ENCODE data around the gene PRKACA. TPM values are rescaled to one million over a fixed set of nuclear protein-coding genes. Genes with fewer than 3 reads are reported as not detected.

The PRKACA gene
- polyA plus RNA-seq, 1 experiment: 17.9 TPM

GRCh38 chr19:14111486-14111885 is 6.1 kb downstream of the PRKACA start:
- no peak for TF ChIP-seq CTCF (IDR thresholded peaks at IDR 0.05; ENCODE audit: low read depth, low read length)
- H3K4me3 ChIP-seq (ENCODE audit: low read depth, low read length): no peak overlapping the region
- ChIA-PET CTCF (no interaction called here), POLR2A (no interaction called here)
- no peak for DNase-seq (ENCODE audit: low read depth, low spot score)
- H3K27ac ChIP-seq (ENCODE audit: low read depth, low read length): no peak overlapping the region
- H3K9me3 ChIP-seq (ENCODE audit: control insufficient read depth, insufficient read depth, low read length): no peaks in the 10 kb centered on the region
- no peaks in the 10 kb centered on the region for H3K27me3 ChIP-seq (ENCODE audit: control insufficient read depth, insufficient read depth, low read length)

- no peak for TF ChIP-seq CTCF (IDR thresholded peaks at IDR 0.05; ENCODE audit: low read depth, low read length)
- Histone ChIP-seq H3K9me3 (ENCODE audit: control insufficient read depth, insufficient read depth, low read length) (no peaks in the 10 kb centered on the region), H3K27ac (ENCODE audit: low read depth, low read length) (no peak overlapping the region), H3K27me3 (ENCODE audit: control insufficient read depth, insufficient read depth, low read length) (no peaks in the 10 kb centered on the region), H3K4me3 (ENCODE audit: low read depth, low read length) (no peak overlapping the region)
- DNase-seq (ENCODE audit: low read depth, low spot score): no peak
- ChIA-PET CTCF (interaction anchor here (0.6 kb wide), 1 partner anchor 35 kb away, joined by 3 read pairs; no protein-coding TSS in a partner anchor), POLR2A (no interaction called here)
Measured at GRCh38 chr19:14110650-14111049, 6.9 kb downstream of the PRKACA start.

DNA sequence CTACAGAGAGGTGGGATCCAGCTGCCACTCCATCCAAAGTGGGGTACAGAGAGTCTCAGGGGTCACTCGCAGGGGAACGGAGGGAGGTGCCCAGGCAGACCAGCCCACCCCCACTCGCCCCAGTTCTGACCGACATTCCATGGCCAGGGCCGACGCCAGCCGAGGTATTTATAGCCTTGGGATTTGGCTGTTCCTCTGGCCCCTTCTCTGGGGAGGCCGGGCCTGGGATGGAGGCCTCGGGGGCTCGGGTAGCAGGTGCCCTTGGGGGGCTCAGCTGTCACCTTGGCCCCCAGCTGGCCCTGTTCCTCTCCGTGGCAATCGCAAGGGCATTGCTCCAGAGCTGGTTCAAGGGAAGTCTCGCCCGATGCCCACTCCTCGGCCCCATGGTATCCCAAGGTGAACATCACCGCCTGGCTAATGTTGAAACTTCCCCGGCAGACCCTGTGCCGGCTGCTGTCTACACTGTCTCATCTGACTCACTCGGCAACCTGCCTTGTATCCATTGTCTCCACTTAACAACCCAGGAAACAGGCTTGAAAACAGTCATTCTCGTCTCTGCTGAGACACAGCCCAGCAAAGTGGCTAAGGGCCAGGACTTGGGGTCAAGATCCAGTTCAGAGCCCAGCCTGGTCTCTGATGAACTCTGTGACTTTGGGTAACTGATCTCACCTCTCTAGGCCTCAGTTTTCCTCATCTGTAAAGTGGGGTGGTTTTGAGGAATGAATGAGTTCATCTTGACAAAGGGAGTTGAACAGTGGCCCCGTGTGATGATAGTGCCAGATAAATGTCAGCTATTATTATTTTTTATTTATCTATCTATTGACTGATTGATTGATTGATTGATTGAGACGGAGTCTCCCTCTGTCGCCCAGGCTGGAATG is 9.7 kb downstream of the PRKACA start:
- no peaks in the 10 kb centered on the region for H3K9me3 ChIP-seq (ENCODE audit: control insufficient read depth, insufficient read depth, low read length)
- CTCF ChIA-PET: no interaction called here
- POLR2A ChIA-PET: no interaction called here
- no peak overlapping the region for H3K4me3 ChIP-seq (ENCODE audit: low read depth, low read length)
- no peaks in the 10 kb centered on the region for H3K27me3 ChIP-seq (ENCODE audit: control insufficient read depth, insufficient read depth, low read length)
- no peak for TF ChIP-seq CTCF (IDR thresholded peaks at IDR 0.05; ENCODE audit: low read depth, low read length)
- no peak for DNase-seq (ENCODE audit: low read depth, low spot score)
- no peak overlapping the region for H3K27ac ChIP-seq (ENCODE audit: low read depth, low read length)

DNA sequence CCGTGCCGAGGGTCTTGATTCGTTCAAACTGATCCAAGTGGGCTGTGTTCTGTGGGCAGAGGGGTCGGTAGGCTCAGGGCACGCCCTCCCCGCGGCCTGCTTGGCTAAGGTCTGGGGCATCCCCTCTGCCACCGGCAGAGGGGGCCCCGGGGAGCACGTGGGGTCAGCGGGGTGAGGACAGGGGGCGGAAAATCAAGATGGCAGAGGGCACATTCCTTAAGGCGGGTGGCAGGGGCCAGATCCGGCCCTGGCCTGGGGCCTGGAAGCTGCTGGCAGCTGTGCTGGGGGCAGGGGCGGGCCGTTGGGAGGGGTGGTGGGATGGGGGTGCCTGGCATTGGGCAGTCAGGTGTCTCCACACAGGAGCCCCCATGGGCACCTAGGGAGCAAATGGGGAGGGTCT is 10.7 kb downstream of the PRKACA start:
- Histone ChIP-seq H3K27ac (ENCODE audit: low read depth, low read length) (no peak overlapping the region), H3K4me3 (ENCODE audit: low read depth, low read length) (no peak overlapping the region), H3K9me3 (ENCODE audit: control insufficient read depth, insufficient read depth, low read length) (no peaks in the 10 kb centered on the region), H3K27me3 (ENCODE audit: control insufficient read depth, insufficient read depth, low read length) (no peaks in the 10 kb centered on the region)
- POLR2A ChIA-PET: no interaction called here
- DNase-seq (ENCODE audit: low read depth, low spot score): no peak
- CTCF ChIA-PET: no interaction called here
- no peak for TF ChIP-seq CTCF (IDR thresholded peaks at IDR 0.05; ENCODE audit: low read depth, low read length)

- Histone ChIP-seq H3K4me3 (ENCODE audit: low read depth, low read length) (no peak overlapping the region), H3K27ac (ENCODE audit: low read depth, low read length) (no peak overlapping the region), H3K9me3 (ENCODE audit: control insufficient read depth, insufficient read depth, low read length) (no peaks in the 10 kb centered on the region), H3K27me3 (ENCODE audit: control insufficient read depth, insufficient read depth, low read length) (no peaks in the 10 kb centered on the region)
- CTCF ChIA-PET: no interaction called here
- no peak for TF ChIP-seq CTCF (IDR thresholded peaks at IDR 0.05; ENCODE audit: low read depth, low read length)
- POLR2A ChIA-PET: no interaction called here
- DNase-seq (ENCODE audit: low read depth, low spot score): no peak
Measured at GRCh38 chr19:14105680-14106079, 11.9 kb downstream of the PRKACA start.
